ENCODE results near the gene ANKDD1A. TPM values are rescaled to one million over a fixed set of nuclear protein-coding genes. Genes with fewer than 3 reads are reported as not detected.

The ANKDD1A gene
- total RNA-seq, 1 donor from 2014 or later = 6.0 TPM

- peak overlapping the region; percentile 18 for H3K27ac ChIP-seq
- H3K4me3 ChIP-seq = no peak overlapping the region
- intact Hi-C loops (cut with DNase I) = no loop called here
- peaks cover 12% of the 10 kb centered on the region for H3K4me1 ChIP-seq
- H3K27me3 ChIP-seq = no peaks in the 10 kb centered on the region
- no peaks in the 10 kb centered on the region for H3K9me3 ChIP-seq
- TF ChIP-seq CTCF (IDR thresholded peaks at IDR 0.05) = no peak
- no peak for ATAC-seq
- DNase-seq = no peak
- peaks cover 61% of the 10 kb centered on the region for H3K36me3 ChIP-seq
Observed at GRCh38 chr15:64865998-64866520, 45.6 kb upstream of the ANKDD1A start.

GRCh38 chr15:64869501-64869900, 42.2 kb upstream of the ANKDD1A start:
- DNase-seq (no peak), ATAC-seq (no peak)
- Histone ChIP-seq H3K4me1 (peaks cover 20% of the 10 kb centered on the region), H3K36me3 (peaks cover 34% of the 10 kb centered on the region), H3K4me3 (no peak overlapping the region), H3K27me3 (no peaks in the 10 kb centered on the region), H3K9me3 (no peaks in the 10 kb centered on the region), H3K27ac (no peak overlapping the region)
- no peak for TF ChIP-seq CTCF (IDR thresholded peaks at IDR 0.05)
- intact Hi-C loops (cut with DNase I) = no loop called here

GRCh38 chr15:64870353-64870752, 41.3 kb upstream of the ANKDD1A start:
- no peak for ATAC-seq
- H3K4me1 ChIP-seq = peaks cover 13% of the 10 kb centered on the region
- H3K36me3 ChIP-seq = peaks cover 25% of the 10 kb centered on the region

GRCh38 chr15:64875641-64876223, 36.0 kb upstream of the ANKDD1A start:
- no peaks in the 10 kb centered on the region for H3K36me3 ChIP-seq
- peaks cover 41% of the 10 kb centered on the region for H3K4me1 ChIP-seq
- H3K9me3 ChIP-seq = no peaks in the 10 kb centered on the region
- no peak overlapping the region for H3K4me3 ChIP-seq
- ATAC-seq = no peak
- H3K27me3 ChIP-seq = no peaks in the 10 kb centered on the region
- no peak for DNase-seq
- intact Hi-C loops (cut with DNase I) = no loop called here
- H3K27ac ChIP-seq = no peak overlapping the region
- TF ChIP-seq CTCF (IDR thresholded peaks at IDR 0.05) = no peak

More at GRCh38 chr15:64870353-64870752, 41.3 kb upstream of the ANKDD1A start:
- H3K27ac ChIP-seq = no peak overlapping the region
- H3K9me3 ChIP-seq = no peaks in the 10 kb centered on the region
- no peak overlapping the region for H3K4me3 ChIP-seq
- no peaks in the 10 kb centered on the region for H3K27me3 ChIP-seq
- TF ChIP-seq CTCF (IDR thresholded peaks at IDR 0.05) = no peak
- intact Hi-C loops (cut with DNase I) = no loop called here
- no peak for DNase-seq

- no peaks in the 10 kb centered on the region for H3K27me3 ChIP-seq
- intact Hi-C loops (cut with DNase I) = no loop called here
- no peak overlapping the region for H3K4me3 ChIP-seq
- H3K4me1 ChIP-seq = peaks cover 54% of the 10 kb centered on the region
- DNase-seq = peak; percentile 83
- peak overlapping the region; percentile 77 for H3K27ac ChIP-seq
- H3K9me3 ChIP-seq = no peaks in the 10 kb centered on the region
- H3K36me3 ChIP-seq = no peaks in the 10 kb centered on the region
- peak; percentile 82 for ATAC-seq
- TF ChIP-seq CTCF (IDR thresholded peaks at IDR 0.05) = no peak
Observed at GRCh38 chr15:64877435-64877834, 34.3 kb upstream of the ANKDD1A start.
